Neural progenitor cell (in vitro differentiated cells): Measurements from ENCODE around the gene ZNF639. TPM values are rescaled to one million over a fixed set of nuclear protein-coding genes. Genes with fewer than 3 reads are reported as not detected.
A peak's percentile ranks its signal among the peaks of the same experiment; 100 is the strongest.
"Not testable (repeated sequence)": the region's sequence is repeated elsewhere in the genome, so short reads cannot be mapped to it uniquely, and the experiment has no call there.

ENCODE experiments used
- DNase-seq: peaks from one replicate; pipeline ENCODE4 v3.0.0-alpha.2; 2016; ENCODE audit warnings: low spot score
- H2AFZ ChIP-seq: fragments of 200-600 bp; sonication (generic); replicated peaks from 2 replicates; pipeline ENCODE4 v1.6.1; 2016; ENCODE audit warnings: antibody characterized with exemption
- H3F3A ChIP-seq: fragments of 200-600 bp; sonication (generic); 2 replicates; pipeline ENCODE4 v1.6.1; 2016; ENCODE audit warnings: antibody characterized with exemption, low read depth
- H3K27ac ChIP-seq: fragments of 200-600 bp; sonication (generic); 2 replicates; pipeline ENCODE4 v1.5.1; 2016; ENCODE audit warnings: mild to moderate bottlenecking
- H3K27me3 ChIP-seq: fragments of 200-600 bp; sonication (generic); 2 replicates; pipeline ENCODE4 v1.6.1; 2016; ENCODE audit warnings: mild to moderate bottlenecking, moderate library complexity
- H3K36me3 ChIP-seq: fragments of 200-600 bp; sonication (generic); 2 replicates; pipeline ENCODE4 v1.5.1; 2016
- H3K4me1 ChIP-seq: fragments of 200-600 bp; sonication (generic); 2 replicates; pipeline ENCODE4 v1.6.1; 2016; ENCODE audit warnings: mixed run types
- H3K4me2 ChIP-seq: fragments of 200-600 bp; sonication (generic); 2 replicates; pipeline ENCODE4 v1.6.1; 2016
- H3K4me3 ChIP-seq: fragments of 200-600 bp; sonication (generic); 2 replicates; pipeline ENCODE4 v1.5.1; 2016
- H3K79me2 ChIP-seq: fragments of 200-600 bp; sonication (generic); 2 replicates; pipeline ENCODE4 v1.6.1; 2016; ENCODE audit warnings: low read depth
- H3K9ac ChIP-seq: fragments of 200-600 bp; sonication (generic); 2 replicates; pipeline ENCODE4 v1.6.1; 2016
- H3K9me3 ChIP-seq: fragments of 200-600 bp; sonication (generic); 2 replicates; pipeline ENCODE4 v1.5.1; 2016; ENCODE audit warnings: low read depth
- H4K20me1 ChIP-seq: fragments of 200-600 bp; sonication (generic); 2 replicates; pipeline ENCODE4 v1.6.1; 2016; ENCODE audit warnings: low read depth
- H3K27ac Mint-ChIP-seq: 3 replicates; pipeline ENCODE4 v1.8.0; 2021; ENCODE audit warnings: mixed read lengths
- H3K27me3 Mint-ChIP-seq: 2 replicates; pipeline ENCODE4 v1.8.0; 2022; ENCODE audit warnings: low read depth, mild to moderate bottlenecking, inconsistent platforms, moderate library complexity, mixed read lengths; ENCODE audit not compliant: insufficient read depth
- H3K36me3 Mint-ChIP-seq: 3 replicates; pipeline ENCODE4 v1.8.0; 2021; ENCODE audit warnings: mixed read lengths
- H3K4me1 Mint-ChIP-seq: 3 replicates; pipeline ENCODE4 v1.8.0; 2021; ENCODE audit warnings: mixed read lengths
- H3K4me3 Mint-ChIP-seq: 3 replicates; pipeline ENCODE4 v1.8.0; 2021; ENCODE audit warnings: mild to moderate bottlenecking, moderate library complexity, mixed read lengths
- H3K9me3 Mint-ChIP-seq: 3 replicates; pipeline ENCODE4 v1.8.0; 2020; ENCODE audit warnings: mixed read lengths
- CTCF ChIP-seq: fragments of 200-600 bp; sonication (generic); IDR thresholded peaks from 2 replicates; pipeline ENCODE4 v1.5.1; 2017; ENCODE audit warnings: antibody characterized with exemption, mild to moderate bottlenecking
- EZH2 ChIP-seq: fragments of 200-600 bp; sonication (generic); IDR thresholded peaks from 2 replicates; pipeline ENCODE4 v1.6.1; 2017; ENCODE audit warnings: antibody characterized with exemption, mild to moderate bottlenecking, moderate library complexity
- EZH2phosphoT487 ChIP-seq: fragments of 200-600 bp; sonication (generic); IDR thresholded peaks from 2 replicates; pipeline ENCODE4 v1.6.1; 2017; ENCODE audit warnings: antibody characterized with exemption
- total RNA-seq: library from RNA; depleted of rRNA; stranded (reverse); fragments of >200 nt; gene quantifications from 2 replicates; pipeline ENCODE4 v1.2.3, GENCODE V29; 2015; ENCODE audit warnings: low replicate concordance

The ZNF639 gene
- 55.0 and 107 TPM in 2 replicates for total RNA-seq

DNA sequence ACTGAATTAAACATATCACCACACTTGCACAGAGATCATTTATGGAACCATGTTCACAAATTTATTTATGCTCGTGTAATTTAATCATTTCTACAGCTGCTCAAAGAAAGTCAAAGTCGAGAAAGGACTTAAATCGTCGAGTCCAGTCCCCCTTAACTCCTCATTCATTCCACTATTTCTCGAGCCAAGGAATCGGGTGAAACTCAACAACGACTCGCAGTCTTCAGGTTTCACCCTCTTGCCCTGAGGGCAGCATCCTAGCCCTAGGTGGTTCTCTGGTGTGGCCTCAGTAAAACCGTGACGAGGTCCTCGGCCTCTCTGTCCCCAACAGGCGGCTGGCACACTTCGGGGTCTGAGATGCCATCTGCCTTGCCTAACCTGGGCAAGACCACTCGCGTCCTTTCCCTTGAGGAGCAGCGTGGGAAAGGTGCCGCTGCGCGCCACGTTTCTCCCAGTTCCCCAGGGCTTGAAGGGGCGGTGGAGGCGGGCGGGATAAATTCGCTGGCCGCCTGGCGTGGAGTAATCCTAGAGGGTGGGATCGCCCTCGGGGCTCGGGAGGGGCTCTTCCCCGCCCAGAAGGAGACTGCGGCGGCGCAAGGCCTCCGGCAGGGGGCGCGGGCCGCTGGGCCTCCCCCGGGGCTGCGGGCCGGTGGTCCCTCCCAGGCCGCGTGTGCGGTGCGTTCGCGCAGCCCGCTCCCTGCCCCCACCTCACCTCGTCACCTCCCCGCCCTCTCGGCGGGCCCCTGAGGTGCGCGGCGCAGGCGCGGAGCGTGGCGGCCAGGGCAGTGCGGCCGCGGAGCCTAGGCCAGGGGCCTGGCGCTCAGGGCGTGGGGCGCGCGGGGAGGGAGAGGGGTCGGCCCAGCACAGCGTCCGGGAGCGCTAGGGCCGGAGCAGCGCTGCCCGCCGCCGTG is at the start of gene ZNF639:
Gene ZNF639 (plus strand): TSS at position 746 of the 911 bp plus-strand sequence. CDS start 5,263 bp downstream, outside the sequence.
- Histone ChIP-seq H3K27me3 (peaks cover 8% of the 10 kb centered on the region), H3K79me2 (peaks cover 44% of the 10 kb centered on the region), H4K20me1 (peaks cover 29% of the 10 kb centered on the region), H3K4me2 (peak within 1 kb of the TSS; percentile 96), H3K27ac (peak within 1 kb of the TSS; percentile 73), H3F3A (peaks cover 20% of the 10 kb centered on the region), H2AFZ (peak within 1 kb of the TSS; percentile 99), H3K9ac (peak within 1 kb of the TSS; percentile 91), H3K9me3 (no peaks in the 10 kb centered on the region), H3K4me3 (peak within 1 kb of the TSS; percentile 95), H3K4me1 (peaks cover 14% of the 10 kb centered on the region), H3K36me3 (no peaks in the 10 kb centered on the region)
- no peaks in the 10 kb centered on the region for H3K9me3 Mint-ChIP-seq
- peaks cover 20% of the 10 kb centered on the region for H3K4me1 Mint-ChIP-seq
- TF ChIP-seq CTCF = peak; percentile 77
- no peak for TF ChIP-seq EZH2phosphoT487
- TF ChIP-seq EZH2 = no peak
- H3K27me3 Mint-ChIP-seq = no peaks in the 10 kb centered on the region
- H3K36me3 Mint-ChIP-seq = peaks cover 4% of the 10 kb centered on the region
- H3K4me3 Mint-ChIP-seq = peak within 1 kb of the TSS; percentile 96
- peak within 1 kb of the TSS; percentile 90 for H3K27ac Mint-ChIP-seq
- DNase-seq = peak; percentile 95

- H3K9me3 Mint-ChIP-seq, H3K27me3 ChIP-seq, H4K20me1 ChIP-seq, H3K9ac ChIP-seq, H3K4me1 ChIP-seq, H3K36me3 ChIP-seq, H3K4me1 Mint-ChIP-seq, H3K27me3 Mint-ChIP-seq, H3K27ac Mint-ChIP-seq, H3K27ac ChIP-seq, H3K79me2 ChIP-seq, H3K36me3 Mint-ChIP-seq, H3K9me3 ChIP-seq, H3K4me3 ChIP-seq, H3F3A ChIP-seq, DNase-seq, H3K4me2 ChIP-seq, H3K4me3 Mint-ChIP-seq, H2AFZ ChIP-seq: not testable (repeated sequence)
Observed at GRCh38 chr3:179274434-179274833, 48.4 kb upstream of the ZNF639 start.

DNA sequence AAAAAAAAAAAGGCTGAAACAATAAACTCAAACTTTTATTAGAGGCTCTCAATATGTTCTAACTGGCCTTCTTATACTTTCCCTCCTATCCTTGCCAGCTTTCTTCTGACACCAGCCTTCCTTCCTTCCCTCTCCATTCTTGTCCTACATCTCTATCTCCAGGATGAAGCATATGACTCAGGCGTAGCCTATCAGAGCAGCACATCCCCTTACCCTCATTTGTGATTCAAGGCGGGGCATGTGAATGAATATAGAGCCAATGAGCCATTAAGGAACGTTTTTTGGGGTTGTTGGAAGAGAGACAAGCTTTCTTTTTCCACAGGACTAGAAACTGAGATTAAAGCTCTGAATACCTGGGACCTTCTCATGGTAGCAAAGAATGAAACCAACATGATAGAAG is 46.8 kb upstream of the ZNF639 start:
- TF ChIP-seq CTCF = no peak
- no peak for TF ChIP-seq EZH2phosphoT487
- TF ChIP-seq EZH2 = no peak
- H2AFZ ChIP-seq = peak overlapping the region; percentile 76
- H3K4me1 ChIP-seq = no peaks in the 10 kb centered on the region

GRCh38 chr3:179276743-179277142 is 46.1 kb upstream of the ZNF639 start:
- peaks cover 2% of the 10 kb centered on the region for H3K27me3 Mint-ChIP-seq
- Histone ChIP-seq H3K4me3 (no peak overlapping the region), H3K79me2 (no peaks in the 10 kb centered on the region), H3K9ac (no peak overlapping the region), H3K27me3 (no peaks in the 10 kb centered on the region), H3F3A (no peaks in the 10 kb centered on the region), H3K4me1 (no peaks in the 10 kb centered on the region), H4K20me1 (no peaks in the 10 kb centered on the region), H2AFZ (no peak overlapping the region), H3K4me2 (no peak overlapping the region), H3K27ac (no peak overlapping the region), H3K9me3 (no peaks in the 10 kb centered on the region), H3K36me3 (no peaks in the 10 kb centered on the region)
- no peak overlapping the region for H3K27ac Mint-ChIP-seq
- TF ChIP-seq EZH2 (no peak), CTCF (no peak), EZH2phosphoT487 (no peak)
- H3K4me3 Mint-ChIP-seq = no peak overlapping the region
- H3K9me3 Mint-ChIP-seq = no peaks in the 10 kb centered on the region
- H3K36me3 Mint-ChIP-seq = no peaks in the 10 kb centered on the region
- DNase-seq = no peak
- no peaks in the 10 kb centered on the region for H3K4me1 Mint-ChIP-seq

More for the DNA sequence above, 46.8 kb upstream of the ZNF639 start:
- no peaks in the 10 kb centered on the region for H3F3A ChIP-seq
- Mint-ChIP-seq H3K27ac (no peak overlapping the region), H3K9me3 (no peaks in the 10 kb centered on the region), H3K4me1 (no peaks in the 10 kb centered on the region), H3K27me3 (peaks cover 2% of the 10 kb centered on the region), H3K36me3 (no peaks in the 10 kb centered on the region), H3K4me3 (no peak overlapping the region)
- H3K4me3 ChIP-seq = no peak overlapping the region
- no peak overlapping the region for H3K4me2 ChIP-seq
- no peaks in the 10 kb centered on the region for H4K20me1 ChIP-seq
- no peaks in the 10 kb centered on the region for H3K9me3 ChIP-seq
- H3K79me2 ChIP-seq = no peaks in the 10 kb centered on the region
- no peak for DNase-seq
- no peaks in the 10 kb centered on the region for H3K36me3 ChIP-seq
- no peak overlapping the region for H3K9ac ChIP-seq
- H3K27me3 ChIP-seq = no peaks in the 10 kb centered on the region
- H3K27ac ChIP-seq = no peak overlapping the region
